ENCODE measurements around the gene CCDC8. TPM values are rescaled to one million over a fixed set of nuclear protein-coding genes. Genes with fewer than 3 reads are reported as not detected.

Gene CCDC8
- polyA plus RNA-seq, 1 of the 3 experiments (the other 2 are of a cell fraction): 0.03 TPM

DNA sequence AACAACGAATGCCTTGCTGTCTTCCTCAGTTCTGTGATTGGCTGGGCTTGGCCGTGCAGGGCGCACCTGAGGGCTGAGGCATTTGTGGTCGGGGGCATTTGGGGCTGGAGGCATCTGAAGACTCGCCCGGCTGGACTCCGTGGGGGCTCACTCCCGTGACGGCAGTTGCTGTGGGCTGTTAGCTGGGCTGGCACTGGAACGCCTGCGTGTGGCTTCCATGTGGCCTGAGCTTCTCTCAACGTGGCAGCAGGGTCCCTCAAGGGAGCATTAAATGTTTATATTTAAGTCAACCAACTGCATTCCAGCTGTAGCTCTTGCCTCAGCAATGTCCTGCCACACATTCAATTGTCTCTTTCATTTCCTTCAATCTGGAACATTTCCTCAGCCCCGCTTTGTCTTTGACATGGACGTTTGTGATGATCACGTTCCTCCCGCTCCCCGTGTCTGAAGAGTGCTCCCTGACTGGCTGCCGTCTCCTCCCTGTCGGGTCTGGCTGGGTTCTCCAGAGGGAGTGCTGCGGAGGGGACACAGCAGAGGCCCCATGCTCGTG is 21.0 kb downstream of the CCDC8 start:
- Histone ChIP-seq H3K4me2 (no peak overlapping the region), H3K4me3 (ENCODE audit: low read depth in 2 of 2, low read length in 1 of 2) (no peak overlapping the region), H3F3A (replicated peaks; ENCODE audit: insufficient read depth) (peaks cover 3% of the 10 kb centered on the region), H3K27ac (ENCODE audit: low read depth in 2 of 2, low read length in 1 of 2) (no peak overlapping the region), H4K20me1 (ENCODE audit: insufficient read depth) (no peaks in the 10 kb centered on the region), H3K9ac (no peak overlapping the region), H3K27me3 (ENCODE audit: insufficient read depth) (no peaks in the 10 kb centered on the region), H3K9me3 (no peaks in the 10 kb centered on the region), H2AFZ (ENCODE audit: low read depth) (no peak overlapping the region), H3K4me1 (ENCODE audit: control insufficient read depth in 1 of 2, insufficient read depth in 2 of 2, low read depth in 1 of 2, low read length in 1 of 2) (no peaks in the 10 kb centered on the region), H3K36me3 (replicated peaks in 1 of 2; ENCODE audit: control insufficient read depth in 1 of 2, insufficient read depth in 2 of 2, low read length in 1 of 2) (peaks cover 24 to 35% of the 10 kb centered on the region in 2 experiments), H3K79me2 (ENCODE audit: insufficient read depth) (no peaks in the 10 kb centered on the region), H3K9me2 (no peaks in the 10 kb centered on the region)
- 92% methylated on average over 17 of the region's 21 CpGs for WGBS (ENCODE audit: low lambda C conversion rate)
- ChIA-PET POLR2A (interaction anchor here (1.2 kb wide), 1 partner anchor 9 kb away, joined by 3 read pairs; no protein-coding TSS in a partner anchor), CTCF (interaction anchor here (0.6 to 2.6 kb wide), 7 partner anchors 10 to 322 kb away, joined by 3 to 9 read pairs (median 4); no protein-coding TSS in a partner anchor)
- TF ChIP-seq RXRA (IDR thresholded peaks at IDR 0.05; ENCODE audit: borderline replicate concordance, low read depth) (no peak), FOXM1 (IDR thresholded peaks at IDR 0.05; ENCODE audit: low read depth) (no peak), TCF12 (IDR thresholded peaks at IDR 0.05) (no peak), SMC3 (IDR thresholded peaks at IDR 0.05; ENCODE audit: low read depth, low read length) (no peak), MAX (IDR thresholded peaks at IDR 0.05; ENCODE audit: low read depth) (no peak), MEF2A (IDR thresholded peaks at IDR 0.05; ENCODE audit: borderline replicate concordance, low read depth) (no peak), GABPA (IDR thresholded peaks at IDR 0.05; ENCODE audit: low read depth) (no peak), POLR2AphosphoS5 (IDR thresholded peaks at IDR 0.05; ENCODE audit: low read depth, low read length) (no peak), FOXJ3 (CRISPR knock-in tag; IDR thresholded peaks at IDR 0.05) (no peak), GATA2 (CRISPR knock-in tag; IDR thresholded peaks at IDR 0.05) (no peak)
- TF ChIP-seq, protein P1, sequence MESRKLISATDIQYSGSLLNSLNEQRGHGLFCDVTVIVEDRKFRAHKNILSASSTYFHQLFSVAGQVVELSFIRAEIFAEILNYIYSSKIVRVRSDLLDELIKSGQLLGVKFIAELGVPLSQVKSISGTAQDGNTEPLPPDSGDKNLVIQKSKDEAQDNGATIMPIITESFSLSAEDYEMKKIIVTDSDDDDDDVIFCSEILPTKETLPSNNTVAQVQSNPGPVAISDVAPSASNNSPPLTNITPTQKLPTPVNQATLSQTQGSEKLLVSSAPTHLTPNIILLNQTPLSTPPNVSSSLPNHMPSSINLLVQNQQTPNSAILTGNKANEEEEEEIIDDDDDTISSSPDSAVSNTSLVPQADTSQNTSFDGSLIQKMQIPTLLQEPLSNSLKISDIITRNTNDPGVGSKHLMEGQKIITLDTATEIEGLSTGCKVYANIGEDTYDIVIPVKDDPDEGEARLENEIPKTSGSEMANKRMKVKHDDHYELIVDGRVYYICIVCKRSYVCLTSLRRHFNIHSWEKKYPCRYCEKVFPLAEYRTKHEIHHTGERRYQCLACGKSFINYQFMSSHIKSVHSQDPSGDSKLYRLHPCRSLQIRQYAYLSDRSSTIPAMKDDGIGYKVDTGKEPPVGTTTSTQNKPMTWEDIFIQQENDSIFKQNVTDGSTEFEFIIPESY (IDR thresholded peaks at IDR 0.05; ENCODE audit: borderline replicate concordance, low read depth): no peak
- TF ChIP-seq, protein P2, sequence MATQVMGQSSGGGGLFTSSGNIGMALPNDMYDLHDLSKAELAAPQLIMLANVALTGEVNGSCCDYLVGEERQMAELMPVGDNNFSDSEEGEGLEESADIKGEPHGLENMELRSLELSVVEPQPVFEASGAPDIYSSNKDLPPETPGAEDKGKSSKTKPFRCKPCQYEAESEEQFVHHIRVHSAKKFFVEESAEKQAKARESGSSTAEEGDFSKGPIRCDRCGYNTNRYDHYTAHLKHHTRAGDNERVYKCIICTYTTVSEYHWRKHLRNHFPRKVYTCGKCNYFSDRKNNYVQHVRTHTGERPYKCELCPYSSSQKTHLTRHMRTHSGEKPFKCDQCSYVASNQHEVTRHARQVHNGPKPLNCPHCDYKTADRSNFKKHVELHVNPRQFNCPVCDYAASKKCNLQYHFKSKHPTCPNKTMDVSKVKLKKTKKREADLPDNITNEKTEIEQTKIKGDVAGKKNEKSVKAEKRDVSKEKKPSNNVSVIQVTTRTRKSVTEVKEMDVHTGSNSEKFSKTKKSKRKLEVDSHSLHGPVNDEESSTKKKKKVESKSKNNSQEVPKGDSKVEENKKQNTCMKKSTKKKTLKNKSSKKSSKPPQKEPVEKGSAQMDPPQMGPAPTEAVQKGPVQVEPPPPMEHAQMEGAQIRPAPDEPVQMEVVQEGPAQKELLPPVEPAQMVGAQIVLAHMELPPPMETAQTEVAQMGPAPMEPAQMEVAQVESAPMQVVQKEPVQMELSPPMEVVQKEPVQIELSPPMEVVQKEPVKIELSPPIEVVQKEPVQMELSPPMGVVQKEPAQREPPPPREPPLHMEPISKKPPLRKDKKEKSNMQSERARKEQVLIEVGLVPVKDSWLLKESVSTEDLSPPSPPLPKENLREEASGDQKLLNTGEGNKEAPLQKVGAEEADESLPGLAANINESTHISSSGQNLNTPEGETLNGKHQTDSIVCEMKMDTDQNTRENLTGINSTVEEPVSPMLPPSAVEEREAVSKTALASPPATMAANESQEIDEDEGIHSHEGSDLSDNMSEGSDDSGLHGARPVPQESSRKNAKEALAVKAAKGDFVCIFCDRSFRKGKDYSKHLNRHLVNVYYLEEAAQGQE (IDR thresholded peaks at IDR 0.05; ENCODE audit: low read depth, low read length): no peak
- no peak for DNase-seq

Measured in SK-N-SH (cell line).